ENCODE measurements around the gene SFXN5.

- TF ChIP-seq CTCF (conservative IDR thresholded peaks at IDR 0.05; ENCODE audit: low read depth, low read length) (no peak), EZH2 (IDR thresholded peaks at IDR 0.05; ENCODE audit: low read length, unreplicated experiment) (no peak), EZH2phosphoT487 (IDR thresholded peaks at IDR 0.05; ENCODE audit: borderline replicate concordance, low read length) (no peak)
These were observed 31.6 kb upstream of the SFXN5 start for GRCh38 chr2:73103018-73103542.
